H1 (cell line): ENCODE data around the gene AKT1. TPM values are rescaled to one million over a fixed set of nuclear protein-coding genes. Genes with fewer than 3 reads are reported as not detected.

Experiments used
- CTCF ChIA-PET: fragments of 300-600 bp; sonication (Branson Sonifier 250); formaldehyde crosslinking; loops from one replicate; lab custom pipeline; 2021; ENCODE audit not compliant: partially characterized antibody; lab: Charles Lee
- POLR2A ChIA-PET: fragments of 300-600 bp; sonication (Branson Sonifier 250); formaldehyde crosslinking; loops from one replicate; lab custom pipeline; 2021; ENCODE audit warnings: inconsistent platforms; ENCODE audit not compliant: partially characterized antibody; lab: Charles Lee
- DNase-seq, 2 experiments: peaks; one replicate each; pipeline versions ENCODE4 v3.0.0 to v3.0.0-alpha.2; 2010 to 2022; ENCODE audit warnings: low spot score in 2 of 2, low read depth in 1 of 2, mixed read lengths in 1 of 2
- FAIRE-seq: peaks from 2 replicates; lab custom pipeline; 2011; peaks lifted over from hg19 to GRCh38; lab: Jason Lieb, UNC
- H2AFZ ChIP-seq: 2 replicates; pipeline ENCODE4 v1.8.1; 2012; ENCODE audit warnings: low read length, inconsistent platforms
- H2AK5ac ChIP-seq: 2 replicates; pipeline ENCODE4 v1.6.1; 2013; ENCODE audit warnings: low read depth, low read length
- H2BK120ac ChIP-seq: replicated peaks from 2 replicates; pipeline ENCODE3; 2013; ENCODE audit warnings: low read depth, low read length, inconsistent platforms
- H2BK12ac ChIP-seq: 2 replicates; pipeline ENCODE4 v1.6.1; 2013; ENCODE audit warnings: low read depth, low read length
- H2BK15ac ChIP-seq: 2 replicates; pipeline ENCODE4 v1.6.1; 2013; ENCODE audit warnings: low read length
- H2BK20ac ChIP-seq: 2 replicates; pipeline ENCODE4 v1.6.1; 2013; ENCODE audit warnings: low read length
- H2BK5ac ChIP-seq: 2 replicates; pipeline ENCODE4 v1.6.1; 2013; ENCODE audit warnings: low read depth, low read length
- H3K14ac ChIP-seq: 2 replicates; pipeline ENCODE4 v1.6.1; 2013; ENCODE audit warnings: inconsistent platforms; ENCODE audit not compliant: insufficient read length
- H3K18ac ChIP-seq: 2 replicates; pipeline ENCODE4 v1.6.1; 2013; ENCODE audit warnings: low read length; ENCODE audit errors: extremely low read depth
- H3K23ac ChIP-seq: 2 replicates; pipeline ENCODE4 v1.6.1; 2013; ENCODE audit warnings: inconsistent platforms; ENCODE audit not compliant: insufficient read length
- H3K23me2 ChIP-seq: 2 replicates; pipeline ENCODE4 v1.6.1; 2013; ENCODE audit warnings: low read depth, low read length
- H3K27ac ChIP-seq: 2 replicates; pipeline ENCODE4 v1.6.1; 2011; ENCODE audit warnings: low read depth, low read length, inconsistent platforms
- H3K27me3 ChIP-seq, 4 experiments: replicated peaks in 1 of 4; 1 replicate in 1 of 4; 2 replicates in 3 of 4; pipeline versions ENCODE4 v1.6.1 to v1.8.1; 2011 to 2013; ENCODE audit warnings: low read length in 3 of 4, mild to moderate bottlenecking in 3 of 4, inconsistent platforms in 2 of 4, mixed read lengths in 2 of 4, moderate library complexity in 1 of 4; ENCODE audit not compliant: control insufficient read depth in 3 of 4, insufficient read depth in 3 of 4; ENCODE audit errors: extremely low read depth in 1 of 4
- H3K36me3 ChIP-seq, 4 experiments: 2 replicates each; pipeline versions ENCODE4 v1.6.1 to v1.8.1; 2011 to 2013; ENCODE audit warnings: mild to moderate bottlenecking in 4 of 4, low read length in 3 of 4, moderate library complexity in 2 of 4, control low read depth in 1 of 4, inconsistent platforms in 1 of 4; ENCODE audit not compliant: insufficient read depth in 4 of 4, control insufficient read depth in 2 of 4
- H3K4ac ChIP-seq: replicated peaks from 2 replicates; pipeline ENCODE3; 2013; ENCODE audit warnings: low read length, low read depth, mixed read lengths, inconsistent platforms; ENCODE audit not compliant: insufficient read length
- H3K4me1 ChIP-seq, 4 experiments: replicated peaks in 1 of 4; 1 replicate in 1 of 4; 2 replicates in 3 of 4; pipeline versions ENCODE4 v1.6.1 to v1.8.1; 2011 to 2013; ENCODE audit warnings: low read length in 3 of 4, inconsistent platforms in 2 of 4, mixed read lengths in 1 of 4; ENCODE audit not compliant: insufficient read depth in 4 of 4, control insufficient read depth in 3 of 4
- H3K4me2 ChIP-seq, 2 experiments: 2 replicates each; pipeline versions ENCODE4 v1.6.1 to v1.8.1; 2011 to 2013; ENCODE audit warnings: low read depth in 2 of 2, low read length in 2 of 2, control low read depth in 1 of 2, inconsistent platforms in 1 of 2, mild to moderate bottlenecking in 1 of 2; ENCODE audit not compliant: insufficient read depth in 1 of 2
- H3K4me3 ChIP-seq, 4 experiments: fragments of 200-600, 300-600 bp in 1 of 4; sonication (generic), shearing (Covaris generic), sonication (Bioruptor Twin) in 1 of 4; 2 replicates each; pipeline versions ENCODE4 v1.5.1 to v1.8.1; 2011 to 2016; ENCODE audit warnings: low read length in 4 of 4, low read depth in 3 of 4, control low read depth in 2 of 4, inconsistent platforms in 2 of 4, mild to moderate bottlenecking in 2 of 4, mixed read lengths in 1 of 4, moderate library complexity in 1 of 4; ENCODE audit not compliant: insufficient read depth in 2 of 4; ENCODE audit errors: extremely low read depth in 1 of 4
- H3K56ac ChIP-seq: replicated peaks from 2 replicates; pipeline ENCODE3; 2013; ENCODE audit warnings: low read depth, mild to moderate bottlenecking, mixed read lengths, low read length, inconsistent platforms; ENCODE audit not compliant: insufficient read length
- H3K79me1 ChIP-seq: 2 replicates; pipeline ENCODE4 v1.6.1; 2013; ENCODE audit warnings: low read depth, low read length, control low read depth
- H3K79me2 ChIP-seq, 2 experiments: 2 replicates each; pipeline versions ENCODE4 v1.6.1 to v1.8.1; 2012 to 2013; ENCODE audit warnings: low read length in 2 of 2, mild to moderate bottlenecking in 2 of 2, inconsistent platforms in 1 of 2; ENCODE audit not compliant: insufficient read depth in 2 of 2, control insufficient read depth in 1 of 2
- H3K9ac ChIP-seq, 4 experiments: replicated peaks in 1 of 4; 1 replicate in 1 of 4; 2 replicates in 3 of 4; pipeline versions ENCODE4 v1.6.1 to v1.8.1; 2011 to 2013; ENCODE audit warnings: low read depth in 3 of 4, low read length in 3 of 4, control low read depth in 2 of 4, mild to moderate bottlenecking in 2 of 4, moderate library complexity in 2 of 4, inconsistent platforms in 1 of 4; ENCODE audit errors: extremely low read depth in 1 of 4
- H3K9me3 ChIP-seq, 2 experiments: 2 replicates each; pipeline versions ENCODE4 v1.6.1 to v1.8.1; 2012 to 2013; ENCODE audit warnings: mild to moderate bottlenecking in 2 of 2, moderate library complexity in 2 of 2, control low read depth in 1 of 2, inconsistent platforms in 1 of 2, low read depth in 1 of 2, low read length in 1 of 2, mixed read lengths in 1 of 2; ENCODE audit not compliant: insufficient read depth in 2 of 2
- H4K20me1 ChIP-seq, 2 experiments: replicated peaks in 1 of 2; 2 replicates each; pipeline versions ENCODE3 to v1.8.1; 2011 to 2013; ENCODE audit warnings: inconsistent platforms in 2 of 2, low read length in 2 of 2, mild to moderate bottlenecking in 1 of 2; ENCODE audit not compliant: insufficient read depth in 2 of 2, control insufficient read depth in 1 of 2
- H4K5ac ChIP-seq: 2 replicates; pipeline ENCODE4 v1.6.1; 2013; ENCODE audit warnings: low read length, low read depth, mixed read lengths, inconsistent platforms; ENCODE audit not compliant: insufficient read length
- H4K8ac ChIP-seq: 2 replicates; pipeline ENCODE4 v1.8.0; 2013; ENCODE audit warnings: mild to moderate bottlenecking, moderate library complexity, low read length, inconsistent platforms; ENCODE audit not compliant: insufficient read depth; ENCODE audit errors: extremely low read depth
- H4K91ac ChIP-seq: replicated peaks from 2 replicates; pipeline ENCODE3; 2013; ENCODE audit warnings: low read length, mixed read lengths, inconsistent platforms; ENCODE audit not compliant: insufficient read length
- E2F6 ChIP-seq: IDR thresholded peaks from 2 replicates; pipeline ENCODE4 v1.6.1; 2012; ENCODE audit warnings: inconsistent platforms
- KDM1A ChIP-seq: fragments of 200-600, 300-600 bp; sonication (generic); IDR thresholded peaks from 2 replicates; pipeline ENCODE4 v1.7.1; 2016; ENCODE audit warnings: mild to moderate bottlenecking, low read length, borderline replicate concordance
- RXRA ChIP-seq: IDR thresholded peaks from 2 replicates; pipeline ENCODE4 v1.6.1; 2011; ENCODE audit warnings: low read depth, mild to moderate bottlenecking, low read length, moderate library complexity; ENCODE audit not compliant: insufficient read depth
- SIN3A ChIP-seq, 2 experiments: IDR thresholded peaks in 1 of 2; conservative IDR thresholded peaks in 1 of 2; 2 replicates each; pipeline ENCODE4 v1.6.1; 2011 to 2012; ENCODE audit warnings: low read length in 2 of 2, improper control_type of control experiment in 1 of 2, low read depth in 1 of 2, mild to moderate bottlenecking in 1 of 2
- WGBS, 2 experiments: shearing (Covaris generic) in 1 of 2; methylation state at CpG; one replicate each; pipeline versions ENCODE4 v1.1.6 to v1.1.7; 2013 to 2015; ENCODE audit warnings: low lambda C conversion rate in 2 of 2, mixed read lengths in 2 of 2, inconsistent platforms in 1 of 2, low coverage in 1 of 2, missing lambda C conversion rate in 1 of 2; ENCODE audit not compliant: insufficient replicate concordance in 2 of 2, insufficient coverage in 1 of 2, insufficient read length in 1 of 2; ENCODE audit errors: extremely low coverage in 1 of 2, missing lambda C conversion rate in 1 of 2; 5-methylcytosine and 5-hydroxymethylcytosine counted together
- polyA plus RNA-seq, 7 experiments: library from polyadenylated mRNA; depleted of rRNA in 3 of 7; stranded (reverse) in 5 of 7; unstranded in 2 of 7; fragments of >200 nt in 5 of 7; fragments of 200-250 nt in 2 of 7; gene quantifications; 1 replicate in 5 of 7; 2 replicates in 1 of 7; 4 replicates in 1 of 7; pipeline versions ENCODE4 v1.2.1 to v1.2.3, GENCODE V29; 2011 to 2013; ENCODE audit warnings: missing spikeins in 2 of 7, mixed read lengths in 2 of 7
- total RNA-seq: library from RNA; stranded (reverse); fragmentation: NEBNext Ultra II Directional; extraction: Animal tissue kit (Norgen Biotek cat#: 25700); gene quantifications from 2 replicates; pipeline ENCODE4 v1.2.1, GENCODE V29; 2021

The AKT1 gene
- total and polyA plus RNA-seq, 2 of the 8 experiments (the other 6 are each of a cell fraction or from before 2014, with no cell fraction given), result 68.1 to 71.5 TPM

DNA sequence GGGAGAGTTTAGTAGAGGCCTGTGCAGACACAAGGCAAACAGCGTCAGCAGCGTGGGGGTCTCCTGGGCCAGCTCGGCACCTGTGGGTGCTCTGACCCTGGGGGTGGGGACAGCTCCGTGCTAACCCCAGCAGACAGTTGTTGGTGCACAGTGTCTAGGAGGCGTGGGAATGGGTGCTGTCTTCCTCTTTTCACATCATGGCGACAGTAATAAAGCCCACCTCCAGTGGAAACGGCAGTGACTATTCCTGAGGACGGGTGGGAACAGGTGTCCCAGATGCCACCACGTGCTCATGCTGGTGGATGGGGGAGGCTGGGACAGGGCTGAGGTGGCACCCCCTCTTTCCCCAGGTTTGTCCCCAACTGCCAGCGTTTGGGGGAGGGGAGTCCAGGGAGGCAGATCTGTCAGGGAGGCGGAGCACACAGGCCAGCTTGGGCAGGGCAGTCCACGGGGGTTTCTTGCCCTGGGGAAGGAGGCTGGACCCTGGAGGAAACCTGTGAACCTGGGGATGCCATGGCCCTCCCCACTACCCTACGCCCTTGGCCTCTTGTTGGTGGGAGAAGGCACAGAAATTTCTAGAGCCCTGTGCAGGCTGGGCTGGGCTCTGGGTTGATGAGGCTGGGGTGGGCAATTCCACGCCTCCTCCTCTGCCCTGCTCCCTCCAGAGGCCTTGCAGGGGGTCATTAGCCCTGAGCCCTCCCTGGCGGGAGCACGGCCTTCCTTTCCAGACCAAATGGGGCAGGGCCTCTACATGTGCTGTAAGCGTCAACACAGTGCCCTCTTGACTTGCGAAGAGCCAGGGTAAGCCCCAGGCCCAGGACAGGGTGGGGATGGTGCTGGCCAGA is 9.2 kb upstream of the AKT1 start:
- H3K27ac ChIP-seq, result no peak overlapping the region
- POLR2A ChIA-PET, result interaction anchor here (1.0 to 1.4 kb wide), 3 partner anchors 9 to 48 kb away, joined by 3 to 5 read pairs (median 3); no protein-coding TSS in a partner anchor
- H2BK5ac ChIP-seq, result no peak overlapping the region
- H4K5ac ChIP-seq, result no peak overlapping the region
- CTCF ChIA-PET, result interaction anchor here (0.8 to 3.0 kb wide), 4 partner anchors 16 to 79 kb away, joined by 3 to 17 read pairs (median 8); no protein-coding TSS in a partner anchor
- H4K8ac ChIP-seq, result no peak overlapping the region
- H3K14ac ChIP-seq, result no peak overlapping the region
- H3K4me3 ChIP-seq, result no peak overlapping the region
- no peaks in the 10 kb centered on the region for H3K79me2 ChIP-seq
- no peak for FAIRE-seq
- peaks cover 14 to 32% (median 22%) of the 10 kb centered on the region in 4 experiments for H3K27me3 ChIP-seq
- H3K4ac ChIP-seq, result no peak overlapping the region
- no peak overlapping the region for H2BK120ac ChIP-seq
- DNase-seq, result no peak
- no peak overlapping the region for H3K9ac ChIP-seq
- no peak overlapping the region for H3K23ac ChIP-seq
- no peak overlapping the region for H2BK20ac ChIP-seq
- no peak overlapping the region for H2BK12ac ChIP-seq
- H3K36me3 ChIP-seq, result no peaks in the 10 kb centered on the region
- H2BK15ac ChIP-seq, result no peak overlapping the region
- H3K56ac ChIP-seq, result no peak overlapping the region
- no peaks in the 10 kb centered on the region for H3K79me1 ChIP-seq
- H4K20me1 ChIP-seq, result peaks cover 3 to 13% of the 10 kb centered on the region in 2 experiments
- no peak overlapping the region for H3K18ac ChIP-seq
- no peak overlapping the region for H3K4me2 ChIP-seq
- no peak overlapping the region for H2AFZ ChIP-seq
- no peak overlapping the region for H2AK5ac ChIP-seq
- no peak for TF ChIP-seq KDM1A
- no peak for TF ChIP-seq SIN3A (conservative IDR thresholded peaks at IDR 0.05 in 1 of 2, IDR thresholded peaks at IDR 0.05 in 1 of 2; ENCODE audit: low read depth in 1 of 2, low read length in 2 of 2)
- 0 out of 2 replicates have a peak, but pooled peaks have one; percentile 25 for TF ChIP-seq E2F6
- TF ChIP-seq RXRA, result no peak
- H3K23me2 ChIP-seq, result peaks cover 15% of the 10 kb centered on the region
- H3K4me1 ChIP-seq, result peaks cover 0 to 4% (median 3%) of the 10 kb centered on the region in 4 experiments; a peak in 4 of 7 replicates
- WGBS, 2 experiments, result 79% methylated on average over 17 of the region's 18 CpGs; no CpG with 5 or more reads in 1 of the 2 experiments
- no peaks in the 10 kb centered on the region for H3K9me3 ChIP-seq
- H4K91ac ChIP-seq, result no peak overlapping the region
